ENCODE data around the gene PRDM16.
A peak's percentile ranks its signal among the peaks of the same experiment; 100 is the strongest.

DNA sequence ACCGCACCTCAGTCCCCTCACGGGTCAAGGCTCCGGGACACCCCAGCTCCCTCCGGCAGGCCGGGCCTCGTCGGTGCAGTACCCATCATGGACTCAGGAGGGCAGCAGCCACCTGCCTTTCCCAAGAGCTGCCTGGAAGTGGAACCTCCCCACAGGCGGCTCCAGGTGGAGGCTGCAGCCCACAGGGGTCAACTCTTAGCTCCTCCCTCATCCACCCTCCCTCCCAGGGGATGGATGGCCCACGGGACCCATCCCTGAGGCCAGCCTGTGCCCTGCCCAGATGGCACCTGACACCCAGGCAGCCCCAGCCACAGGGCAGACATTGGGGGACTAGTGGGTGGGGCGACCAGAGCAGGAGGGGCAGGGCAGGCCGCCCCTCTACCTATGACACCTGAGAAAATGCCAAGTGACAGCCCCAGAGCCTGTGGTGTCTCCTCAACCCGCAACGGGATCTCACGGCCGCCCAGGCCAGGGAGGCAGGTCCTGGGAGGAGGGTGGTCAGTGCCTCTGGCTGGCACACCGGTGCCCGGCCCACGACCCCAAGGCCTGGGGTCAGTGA, 384.3 kb downstream of the PRDM16 start:
- TF ChIP-seq, protein P1, sequence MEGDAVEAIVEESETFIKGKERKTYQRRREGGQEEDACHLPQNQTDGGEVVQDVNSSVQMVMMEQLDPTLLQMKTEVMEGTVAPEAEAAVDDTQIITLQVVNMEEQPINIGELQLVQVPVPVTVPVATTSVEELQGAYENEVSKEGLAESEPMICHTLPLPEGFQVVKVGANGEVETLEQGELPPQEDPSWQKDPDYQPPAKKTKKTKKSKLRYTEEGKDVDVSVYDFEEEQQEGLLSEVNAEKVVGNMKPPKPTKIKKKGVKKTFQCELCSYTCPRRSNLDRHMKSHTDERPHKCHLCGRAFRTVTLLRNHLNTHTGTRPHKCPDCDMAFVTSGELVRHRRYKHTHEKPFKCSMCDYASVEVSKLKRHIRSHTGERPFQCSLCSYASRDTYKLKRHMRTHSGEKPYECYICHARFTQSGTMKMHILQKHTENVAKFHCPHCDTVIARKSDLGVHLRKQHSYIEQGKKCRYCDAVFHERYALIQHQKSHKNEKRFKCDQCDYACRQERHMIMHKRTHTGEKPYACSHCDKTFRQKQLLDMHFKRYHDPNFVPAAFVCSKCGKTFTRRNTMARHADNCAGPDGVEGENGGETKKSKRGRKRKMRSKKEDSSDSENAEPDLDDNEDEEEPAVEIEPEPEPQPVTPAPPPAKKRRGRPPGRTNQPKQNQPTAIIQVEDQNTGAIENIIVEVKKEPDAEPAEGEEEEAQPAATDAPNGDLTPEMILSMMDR (IDR thresholded peaks at IDR 0.05; ENCODE audit: low read depth, low read length): peak; percentile 92
- TF ChIP-seq MYC (IDR thresholded peaks at IDR 0.05; ENCODE audit: low read depth, low read length): no peak
